IMR-90 (cell line): ENCODE data around the gene TMEM154. TPM values are rescaled to one million over a fixed set of nuclear protein-coding genes. Genes with fewer than 3 reads are reported as not detected.

Source experiments
- ATAC-seq: fragments of 200-7000 bp; cut with Tn5 transposase; 2 replicates; pipeline ENCODE4 v1.9.1; 2020; ENCODE audit warnings: low read depth, mild to moderate bottlenecking, moderate library complexity
- BruUV-seq: library from RNA; stranded (reverse); fragments of 400-500 nt; replicated peaks from 2 replicates; lab custom pipeline; 2021; lab: Mats Ljungman, UMichigan
- CTCF ChIA-PET: fragments of 300-600 bp; formaldehyde crosslinking; extraction: SDS; loops from one replicate; lab custom pipeline; 2021; ENCODE audit warnings: antibody characterized with exemption; lab: Yijun Ruan, JAX
- POLR2A ChIA-PET: fragments of 300-600 bp; sonication (Branson Sonifier 250); formaldehyde crosslinking; loops from one replicate; lab custom pipeline; 2022; ENCODE audit warnings: antibody characterized with exemption; ENCODE audit not compliant: unreplicated experiment; lab: Charles Lee
- DNase-seq: peaks from one replicate; pipeline ENCODE4 v3.0.0; 2013
- H2AFZ ChIP-seq: replicated peaks from 2 replicates; pipeline ENCODE3; 2013; ENCODE audit warnings: low read length, mild to moderate bottlenecking; ENCODE audit not compliant: poor library complexity
- H2AK5ac ChIP-seq: 2 replicates; pipeline ENCODE4 v1.6.1; 2013; ENCODE audit warnings: low read depth, low read length, inconsistent platforms
- H2AK9ac ChIP-seq: replicated peaks from 2 replicates; pipeline ENCODE3; 2013; ENCODE audit warnings: mild to moderate bottlenecking, low read depth, low read length, moderate library complexity; ENCODE audit not compliant: poor library complexity
- H2BK120ac ChIP-seq: 2 replicates; pipeline ENCODE4 v1.6.1; 2013; ENCODE audit warnings: low read depth, low read length, inconsistent platforms
- H2BK15ac ChIP-seq: 3 replicates; pipeline ENCODE4 v1.6.1; 2013; ENCODE audit warnings: low read depth, low read length, inconsistent platforms
- H2BK20ac ChIP-seq: 2 replicates; pipeline ENCODE4 v1.6.1; 2013; ENCODE audit warnings: low read depth, mild to moderate bottlenecking, inconsistent platforms, low read length, moderate library complexity
- H2BK5ac ChIP-seq: 2 replicates; pipeline ENCODE4 v1.6.1; 2013; ENCODE audit warnings: mild to moderate bottlenecking, low read depth, low read length, inconsistent platforms; ENCODE audit not compliant: poor library complexity, severe bottlenecking
- H3K14ac ChIP-seq: replicated peaks from 2 replicates; pipeline ENCODE4 v1.6.1; 2013; ENCODE audit warnings: low read depth, low read length, inconsistent platforms
- H3K18ac ChIP-seq: 2 replicates; pipeline ENCODE4 v1.6.1; 2013; ENCODE audit warnings: low read depth, low read length, control low read depth
- H3K23ac ChIP-seq: 2 replicates; pipeline ENCODE4 v1.6.1; 2013; ENCODE audit warnings: low read depth, low read length, inconsistent platforms
- H3K27ac ChIP-seq: 2 replicates; pipeline ENCODE4 v1.5.1; 2013; ENCODE audit warnings: mild to moderate bottlenecking, control low read depth, low read length; ENCODE audit not compliant: insufficient read depth
- H3K27me3 ChIP-seq: 2 replicates; pipeline ENCODE4 v1.6.1; 2013; ENCODE audit warnings: low read length; ENCODE audit not compliant: control insufficient read depth, insufficient read depth
- H3K36me3 ChIP-seq: 2 replicates; pipeline ENCODE4 v1.6.1; 2013; ENCODE audit warnings: low read length, mixed read lengths; ENCODE audit not compliant: control insufficient read depth, insufficient read depth
- H3K4ac ChIP-seq: 2 replicates; pipeline ENCODE4 v1.6.1; 2013; ENCODE audit warnings: low read depth, low read length, inconsistent platforms
- H3K4me1 ChIP-seq: 2 replicates; pipeline ENCODE4 v1.6.1; 2013; ENCODE audit warnings: low read length, mixed read lengths; ENCODE audit not compliant: control insufficient read depth, insufficient read depth
- H3K4me2 ChIP-seq: 2 replicates; pipeline ENCODE4 v1.6.1; 2013; ENCODE audit warnings: low read depth, mild to moderate bottlenecking, control low read depth, low read length, moderate library complexity
- H3K4me3 ChIP-seq: 2 replicates; pipeline ENCODE4 v1.5.1; 2013; ENCODE audit warnings: low read depth, mild to moderate bottlenecking, control low read depth, low read length, moderate library complexity; ENCODE audit not compliant: insufficient read depth
- H3K56ac ChIP-seq: 2 replicates; pipeline ENCODE4 v1.6.1; 2013; ENCODE audit warnings: low read length, inconsistent platforms; ENCODE audit not compliant: insufficient read depth; ENCODE audit errors: extremely low read depth
- H3K79me1 ChIP-seq, 2 experiments: 2 replicates each; pipeline ENCODE4 v1.6.1; 2013; ENCODE audit warnings: low read length in 2 of 2, inconsistent platforms in 1 of 2, low read depth in 1 of 2
- H3K9ac ChIP-seq: 2 replicates; pipeline ENCODE4 v1.6.1; 2013; ENCODE audit warnings: low read depth, low read length, control low read depth
- H3K9me1 ChIP-seq: 2 replicates; pipeline ENCODE4 v1.6.1; 2013; ENCODE audit warnings: low read length, inconsistent platforms; ENCODE audit not compliant: insufficient read depth
- H3K9me3 ChIP-seq: 2 replicates; pipeline ENCODE4 v1.6.1; 2013; ENCODE audit warnings: low read length; ENCODE audit not compliant: control insufficient read depth, insufficient read depth
- H4K20me1 ChIP-seq: 2 replicates; pipeline ENCODE4 v1.6.1; 2013; ENCODE audit warnings: low read length, inconsistent platforms; ENCODE audit not compliant: insufficient read depth
- H4K5ac ChIP-seq: 2 replicates; pipeline ENCODE4 v1.6.1; 2013; ENCODE audit warnings: mild to moderate bottlenecking, low read depth, low read length, control low read depth
- H4K8ac ChIP-seq, 2 experiments: 2 replicates each; pipeline ENCODE4 v1.6.1; 2013; ENCODE audit warnings: low read depth in 2 of 2, low read length in 2 of 2, control low read depth in 1 of 2, inconsistent platforms in 1 of 2
- H4K91ac ChIP-seq: 2 replicates; pipeline ENCODE4 v1.6.1; 2013; ENCODE audit warnings: low read depth, low read length, inconsistent platforms; ENCODE audit not compliant: insufficient read depth
- CEBPB ChIP-seq: IDR thresholded peaks from 2 replicates; pipeline ENCODE4 v1.6.1; 2012; ENCODE audit warnings: low read depth, low read length, improper control_type of control experiment
- CHD1 ChIP-seq: IDR thresholded peaks from 2 replicates; pipeline ENCODE4 v1.6.1; 2012; ENCODE audit warnings: low read depth, low read length, improper control_type of control experiment
- CTCF ChIP-seq: conservative IDR thresholded peaks from 2 replicates; pipeline ENCODE4 v1.5.1; 2012; ENCODE audit warnings: mild to moderate bottlenecking, low read depth, low read length, improper control_type of control experiment
- ELK1 ChIP-seq: fragments of 150-350 bp; IDR thresholded peaks from 2 replicates; pipeline ENCODE4 v1.6.1; 2016; ENCODE audit warnings: low read depth, mild to moderate bottlenecking, low read length, moderate library complexity, borderline replicate concordance
- FOS ChIP-seq: fragments of 150-350 bp; IDR thresholded peaks from 2 replicates; pipeline ENCODE4 v1.6.1; 2016; ENCODE audit warnings: low read depth, low read length
- MAFK ChIP-seq: IDR thresholded peaks from 2 replicates; pipeline ENCODE4 v1.6.1; 2012; ENCODE audit warnings: low read depth, low read length, improper control_type of control experiment
- MAZ ChIP-seq: IDR thresholded peaks from 2 replicates; pipeline ENCODE4 v1.6.1; 2012; ENCODE audit warnings: low read depth, mild to moderate bottlenecking, low read length, improper control_type of control experiment, moderate library complexity, borderline replicate concordance
- MXI1 ChIP-seq: IDR thresholded peaks from 2 replicates; pipeline ENCODE4 v1.6.1; 2012; ENCODE audit warnings: low read depth, mild to moderate bottlenecking, low read length, moderate library complexity, borderline replicate concordance
- POLR2A ChIP-seq: IDR thresholded peaks from 2 replicates; pipeline ENCODE4 v1.6.1; 2012; ENCODE audit warnings: mild to moderate bottlenecking, low read depth, low read length
- RAD21 ChIP-seq: IDR thresholded peaks from 2 replicates; pipeline ENCODE4 v1.6.1; 2012; ENCODE audit warnings: low read length, improper control_type of control experiment
- RCOR1 ChIP-seq: IDR thresholded peaks from 2 replicates; pipeline ENCODE4 v1.6.1; 2012; ENCODE audit warnings: mild to moderate bottlenecking, low read length, improper control_type of control experiment; ENCODE audit not compliant: insufficient replicate concordance
- SMC3 ChIP-seq: fragments of 150-350 bp; IDR thresholded peaks from 2 replicates; pipeline ENCODE4 v1.6.1; 2016; ENCODE audit warnings: low read depth, mild to moderate bottlenecking, antibody characterized with exemption, low read length, moderate library complexity
- USF2 ChIP-seq: fragments of 150-350 bp; IDR thresholded peaks from 2 replicates; pipeline ENCODE4 v1.6.1; 2017; ENCODE audit warnings: mild to moderate bottlenecking, antibody characterized with exemption, low read length, low read depth
- WGBS, 2 experiments: methylation state at CpG; one replicate each; pipeline versions ENCODE4 v1.1.5 to v1.1.7; 2013; ENCODE audit warnings: missing lambda C conversion rate in 2 of 2; ENCODE audit not compliant: insufficient read length in 1 of 2; ENCODE audit errors: extremely low coverage in 2 of 2; 5-methylcytosine and 5-hydroxymethylcytosine counted together
- dilution Hi-C: fragments of 300-500 bp; cut with HindIII; formaldehyde crosslinking; loops from one replicate; pipeline ENCODE4 v1.14.3; 2018; ENCODE audit warnings: low sequenced_read_pairs; ENCODE audit not compliant: unreplicated experiment
- in situ Hi-C: fragments of 300-500 bp; cut with MboI; formaldehyde crosslinking; loops from 3 replicates; pipeline ENCODE4 v1.14.3; 2019; ENCODE audit warnings: low sequenced_read_pairs, inconsistent platforms, mixed read lengths
- intact Hi-C: fragments of 100-400 bp; cut with micrococcal nuclease; formaldehyde crosslinking; loops from 2 replicates; pipeline ENCODE4 v1.10.0; 2022
- polyA plus RNA-seq, 3 experiments: library from polyadenylated mRNA; depleted of rRNA; stranded (reverse); fragments of >200 nt; gene quantifications; 2 replicates each; pipeline ENCODE4 v1.2.3, GENCODE V29; 2012; ENCODE audit warnings: low replicate concordance in 1 of 3
- total RNA-seq: library from RNA; depleted of rRNA; stranded (reverse); fragments of >200 nt; gene quantifications from 2 replicates; pipeline ENCODE4 v1.2.3, GENCODE V29; 2012

The TMEM154 gene
- total and polyA plus RNA-seq, 2 of the 4 experiments (the other 2 are of a cell fraction): 0.12 to 0.18 TPM

GRCh38 chr4:152673489-152673888, 6.3 kb downstream of the TMEM154 start:
- H3K4me3 ChIP-seq: no peak overlapping the region
- H2BK15ac ChIP-seq: no peak overlapping the region
- POLR2A ChIA-PET: no interaction called here
- BruUV-seq: no TSS peak
- H3K9me3 ChIP-seq: no peaks in the 10 kb centered on the region
- H2AK9ac ChIP-seq: no peak overlapping the region
- H3K36me3 ChIP-seq: no peaks in the 10 kb centered on the region
- H3K27me3 ChIP-seq: peaks cover 7% of the 10 kb centered on the region
- no peaks in the 10 kb centered on the region for H3K79me1 ChIP-seq
- in situ Hi-C loops: no loop called here
- no peaks in the 10 kb centered on the region for H4K20me1 ChIP-seq
- no peak overlapping the region for H4K8ac ChIP-seq
- TF ChIP-seq USF2 (no peak), MXI1 (no peak), CEBPB (no peak), FOS (no peak), MAFK (no peak), MAZ (no peak), CHD1 (no peak), SMC3 (no peak), POLR2A (no peak), CTCF (no peak), RAD21 (no peak), ELK1 (no peak), RCOR1 (no peak)
- no peak overlapping the region for H3K9ac ChIP-seq
- H3K4me1 ChIP-seq: no peaks in the 10 kb centered on the region
- H2BK120ac ChIP-seq: no peak overlapping the region
- no peak overlapping the region for H3K27ac ChIP-seq
- H2BK20ac ChIP-seq: no peak overlapping the region
- DNase-seq (no peak), ATAC-seq (no peak)
- WGBS, 2 experiments: 52% methylated on average over 2 of the region's 4 CpGs; no CpG with 5 or more reads in 1 of the 2 experiments
- intact Hi-C loops: no loop called here
- H3K56ac ChIP-seq: no peak overlapping the region
- no peak overlapping the region for H3K4me2 ChIP-seq
- H3K18ac ChIP-seq: no peak overlapping the region
- H3K14ac ChIP-seq: no peak overlapping the region
- H3K23ac ChIP-seq: no peak overlapping the region
- H4K5ac ChIP-seq: no peak overlapping the region
- no peak overlapping the region for H4K91ac ChIP-seq
- no peak overlapping the region for H2AK5ac ChIP-seq
- dilution Hi-C loops: no loop called here
- no peak overlapping the region for H3K4ac ChIP-seq
- no peaks in the 10 kb centered on the region for H3K9me1 ChIP-seq
- CTCF ChIA-PET: no interaction called here
- H2AFZ ChIP-seq: no peak overlapping the region
- H2BK5ac ChIP-seq: no peak overlapping the region
